SK-N-SH treated with all-trans-retinoic acid at 6 μM for 48 hours (cell line): Measurements from ENCODE around the gene CDC14A.
"Not testable (repeated sequence)": the region's sequence is repeated elsewhere in the genome, so short reads cannot be mapped to it uniquely, and the experiment has no call there.

Source experiments
- ATAC-seq: fragments of 200-7000 bp; cut with Tn5 transposase; 3 replicates; pipeline ENCODE4 v1.9.1; 2020; ENCODE audit warnings: mild to moderate bottlenecking, moderate library complexity
- ARNTL ChIP-seq: fragments of 450-650 bp; formaldehyde crosslinking; IDR thresholded peaks from 2 replicates; pipeline ENCODE4 v1.5.0; 2020; ENCODE audit warnings: low read depth, mild to moderate bottlenecking, moderate library complexity, borderline replicate concordance
- CSDC2 ChIP-seq: fragments of 250-450 bp; sonication (Bioruptor Pico); IDR thresholded peaks from 2 replicates; pipeline ENCODE4 v1.5.0; 2020; ENCODE audit warnings: mild to moderate bottlenecking, moderate library complexity
- ESRRG ChIP-seq: fragments of 250-450 bp; sonication (Bioruptor Pico); IDR thresholded peaks from 2 replicates; pipeline ENCODE4 v1.6.1; 2021; ENCODE audit warnings: mild to moderate bottlenecking
- GLIS3 ChIP-seq: fragments of 250-450 bp; sonication (Bioruptor Pico); IDR thresholded peaks from 2 replicates; pipeline ENCODE4 v1.5.0; 2020; ENCODE audit warnings: mild to moderate bottlenecking, moderate library complexity
- ISL1 ChIP-seq: fragments of 250-450 bp; sonication (Bioruptor Pico); IDR thresholded peaks from 2 replicates; pipeline ENCODE4 v2.1.2; 2022; ENCODE audit warnings: mild to moderate bottlenecking, moderate library complexity
- RARB ChIP-seq: fragments of 250-450 bp; sonication (Bioruptor Pico); IDR thresholded peaks from 2 replicates; pipeline ENCODE4 v1.8.0; 2021; ENCODE audit warnings: mild to moderate bottlenecking, moderate library complexity
- SNAI2 ChIP-seq: fragments of 250-450 bp; sonication (Bioruptor Pico); IDR thresholded peaks from 2 replicates; pipeline ENCODE4 v1.5.0; 2020; ENCODE audit warnings: mild to moderate bottlenecking, moderate library complexity
- TCF4 ChIP-seq: fragments of 250-450 bp; sonication (Bioruptor Pico); IDR thresholded peaks from 2 replicates; pipeline ENCODE4 v1.8.0; 2021; ENCODE audit warnings: mild to moderate bottlenecking, moderate library complexity, borderline replicate concordance
- TOX ChIP-seq: fragments of 250-450 bp; sonication (Bioruptor Pico); IDR thresholded peaks from 2 replicates; pipeline ENCODE4 v1.8.0; 2021; ENCODE audit warnings: mild to moderate bottlenecking, moderate library complexity, borderline replicate concordance
- ZC3H10 ChIP-seq: fragments of 250-450 bp; sonication (Bioruptor Pico); IDR thresholded peaks from 2 replicates; pipeline ENCODE4 v1.5.1; 2021; ENCODE audit warnings: mild to moderate bottlenecking, moderate library complexity
- ZFP3 ChIP-seq: fragments of 250-450 bp; sonication (Bioruptor Pico); IDR thresholded peaks from 2 replicates; pipeline ENCODE4 v1.5.0; 2020; ENCODE audit warnings: mild to moderate bottlenecking, moderate library complexity
- ZNF565 ChIP-seq: fragments of 450-650 bp; formaldehyde crosslinking; conservative IDR thresholded peaks from 2 replicates; pipeline ENCODE4 v1.5.0; 2020; ENCODE audit warnings: low read depth, mild to moderate bottlenecking, moderate library complexity
- ZNF70 ChIP-seq: fragments of 450-650 bp; formaldehyde crosslinking; IDR thresholded peaks from 2 replicates; pipeline ENCODE4 v1.5.0; 2020; ENCODE audit warnings: mild to moderate bottlenecking, moderate library complexity
- ZNF8 ChIP-seq: fragments of 450-650 bp; formaldehyde crosslinking; IDR thresholded peaks from 2 replicates; pipeline ENCODE4 v1.5.0; 2020; ENCODE audit warnings: mild to moderate bottlenecking, moderate library complexity
- TF ChIP-seq, protein P1 (sequence below): fragments of 250-450 bp; sonication (Bioruptor Pico); IDR thresholded peaks from 2 replicates; pipeline ENCODE4 v1.8.0; 2021; ENCODE audit warnings: low read depth, mild to moderate bottlenecking, moderate library complexity, borderline replicate concordance
- TF ChIP-seq, protein P2 (sequence below): fragments of 250-450 bp; sonication (Bioruptor Pico); IDR thresholded peaks from 2 replicates; pipeline ENCODE4 v1.5.1; 2021; ENCODE audit warnings: mild to moderate bottlenecking, moderate library complexity
- TF ChIP-seq, protein P3 (sequence below): fragments of 250-450 bp; sonication (Bioruptor Pico); IDR thresholded peaks from 2 replicates; pipeline ENCODE4 v1.8.0; 2020; ENCODE audit warnings: mild to moderate bottlenecking, moderate library complexity, borderline replicate concordance
- TF ChIP-seq, protein P4 (sequence below): fragments of 250-450 bp; sonication (Bioruptor Pico); IDR thresholded peaks from 2 replicates; pipeline ENCODE4 v1.5.0; 2020; ENCODE audit warnings: mild to moderate bottlenecking, moderate library complexity
- TF ChIP-seq, protein P5 (sequence below): fragments of 250-450 bp; sonication (Bioruptor Pico); IDR thresholded peaks from 2 replicates; pipeline ENCODE4 v1.5.1; 2020; ENCODE audit warnings: low read depth, mild to moderate bottlenecking, moderate library complexity

CDC14A gene

DNA sequence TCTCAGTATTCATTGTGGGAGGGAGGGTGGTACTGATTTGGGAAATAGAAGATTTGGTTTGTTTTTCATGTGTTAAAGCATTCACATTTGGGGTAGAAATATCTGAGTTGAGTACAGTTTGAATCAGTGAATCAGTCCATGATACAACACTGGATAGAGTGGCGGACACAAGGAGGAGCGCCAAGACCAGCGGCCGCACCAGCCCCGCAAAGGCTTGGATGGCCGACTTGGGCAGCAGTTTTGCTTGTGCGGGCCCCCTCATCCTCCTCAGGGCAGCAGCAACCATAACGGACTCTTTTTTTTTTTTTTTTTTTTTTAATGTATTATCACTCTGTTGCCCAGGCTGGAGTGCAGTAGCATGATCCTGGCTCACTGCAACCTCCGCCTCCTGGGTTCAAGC lies 20.0 kb upstream of the CDC14A start (continued):
- no peak for TF ChIP-seq ZNF565 (CRISPR knock-in tag)

DNA sequence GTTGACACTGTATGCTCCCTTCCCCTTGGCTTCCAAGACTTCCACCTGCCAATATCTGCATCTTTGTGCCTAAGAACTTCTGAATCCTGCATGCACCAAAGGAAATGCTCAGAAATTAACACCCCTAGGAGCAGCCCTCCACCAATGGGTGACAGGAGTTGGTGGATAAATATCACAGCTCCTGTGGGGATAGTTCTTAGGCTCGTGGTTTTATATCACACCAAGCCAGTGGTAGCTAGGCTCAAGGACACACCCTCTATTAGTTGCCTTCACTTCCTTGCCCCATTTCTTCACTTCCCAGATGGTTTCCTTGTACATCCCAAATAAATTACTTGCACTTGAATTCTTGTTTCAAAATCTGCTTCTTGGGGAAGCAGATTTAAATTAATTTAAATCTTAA lies 16.9 kb upstream of the CDC14A start:
- ATAC-seq = no peak
- TF ChIP-seq, protein P1, sequence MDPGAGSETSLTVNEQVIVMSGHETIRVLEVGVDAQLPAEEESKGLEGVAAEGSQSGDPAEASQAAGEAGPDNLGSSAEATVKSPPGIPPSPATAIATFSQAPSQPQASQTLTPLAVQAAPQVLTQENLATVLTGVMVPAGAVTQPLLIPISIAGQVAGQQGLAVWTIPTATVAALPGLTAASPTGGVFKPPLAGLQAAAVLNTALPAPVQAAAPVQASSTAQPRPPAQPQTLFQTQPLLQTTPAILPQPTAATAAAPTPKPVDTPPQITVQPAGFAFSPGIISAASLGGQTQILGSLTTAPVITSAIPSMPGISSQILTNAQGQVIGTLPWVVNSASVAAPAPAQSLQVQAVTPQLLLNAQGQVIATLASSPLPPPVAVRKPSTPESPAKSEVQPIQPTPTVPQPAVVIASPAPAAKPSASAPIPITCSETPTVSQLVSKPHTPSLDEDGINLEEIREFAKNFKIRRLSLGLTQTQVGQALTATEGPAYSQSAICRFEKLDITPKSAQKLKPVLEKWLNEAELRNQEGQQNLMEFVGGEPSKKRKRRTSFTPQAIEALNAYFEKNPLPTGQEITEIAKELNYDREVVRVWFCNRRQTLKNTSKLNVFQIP (CRISPR knock-in tag) = no peak

DNA sequence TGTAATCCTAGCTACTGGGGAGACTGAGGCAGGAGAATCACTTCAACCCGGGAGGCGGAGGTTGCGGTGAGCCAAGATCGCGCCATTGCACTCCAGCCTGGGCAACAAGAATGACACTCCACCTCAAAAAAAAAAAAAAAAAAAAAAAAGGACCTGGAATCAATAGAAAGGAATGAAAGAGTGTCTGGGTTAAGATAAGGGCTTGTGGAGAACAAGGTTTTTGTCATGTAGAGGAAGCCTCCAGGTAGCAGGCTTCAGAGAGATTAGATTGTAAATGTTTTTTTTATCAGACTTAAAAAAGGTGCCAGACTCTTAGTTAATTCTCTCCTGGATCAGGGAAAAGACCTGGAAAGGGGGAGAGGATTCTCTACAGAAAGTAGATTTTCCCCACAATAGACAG lies 14.4 kb upstream of the CDC14A start:
- not testable (repeated sequence) for ATAC-seq

DNA sequence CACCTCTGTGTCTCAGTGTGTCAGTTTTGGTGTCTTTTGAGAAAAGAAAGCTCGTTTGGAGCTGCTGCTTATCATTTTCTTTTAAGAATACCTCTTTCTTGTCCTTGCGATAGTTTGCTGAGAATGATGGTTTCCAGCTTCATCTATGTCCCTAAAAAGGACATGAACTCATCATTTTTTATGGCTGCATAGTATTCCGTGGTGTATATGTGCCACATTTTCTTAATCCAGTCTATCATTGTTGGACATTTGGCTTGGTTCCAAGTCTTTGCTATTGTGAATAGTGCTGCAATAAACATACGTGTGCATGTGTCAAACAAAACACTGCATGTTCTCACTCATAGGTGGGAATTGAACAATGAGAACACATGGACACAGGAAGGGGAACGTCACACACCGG lies 12.6 kb upstream of the CDC14A start:
- ATAC-seq = not testable (repeated sequence)

DNA sequence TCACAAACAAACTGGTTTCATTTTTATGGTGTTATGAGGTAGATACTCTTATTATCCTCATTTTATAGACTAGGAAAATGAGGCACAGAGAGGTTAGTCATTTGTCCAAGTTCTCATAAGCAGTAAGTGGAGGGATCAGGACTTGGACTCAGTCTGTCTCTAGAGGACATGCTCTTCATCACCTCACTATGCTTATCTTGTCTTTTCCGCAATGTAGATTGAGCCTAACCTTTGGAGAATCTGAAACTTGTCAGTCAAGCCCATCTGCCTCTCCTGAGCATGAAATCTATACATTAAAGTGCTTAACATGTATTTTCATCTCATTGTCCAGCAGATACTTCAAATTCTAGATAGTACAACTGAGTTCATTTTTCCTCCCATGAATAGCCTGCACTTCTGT lies 11.8 kb upstream of the CDC14A start:
- no peak for ATAC-seq
- TF ChIP-seq ZFP3 (no peak), ARNTL (CRISPR knock-in tag) (no peak), SNAI2 (CRISPR knock-in tag) (no peak), TOX (CRISPR knock-in tag) (no peak), RARB (CRISPR knock-in tag) (no peak), ZNF8 (CRISPR knock-in tag) (no peak), ZNF565 (CRISPR knock-in tag) (no peak), CSDC2 (no peak), ISL1 (CRISPR knock-in tag) (no peak), ESRRG (no peak), GLIS3 (CRISPR knock-in tag) (no peak), TCF4 (CRISPR knock-in tag) (no peak)
- TF ChIP-seq, protein P2, sequence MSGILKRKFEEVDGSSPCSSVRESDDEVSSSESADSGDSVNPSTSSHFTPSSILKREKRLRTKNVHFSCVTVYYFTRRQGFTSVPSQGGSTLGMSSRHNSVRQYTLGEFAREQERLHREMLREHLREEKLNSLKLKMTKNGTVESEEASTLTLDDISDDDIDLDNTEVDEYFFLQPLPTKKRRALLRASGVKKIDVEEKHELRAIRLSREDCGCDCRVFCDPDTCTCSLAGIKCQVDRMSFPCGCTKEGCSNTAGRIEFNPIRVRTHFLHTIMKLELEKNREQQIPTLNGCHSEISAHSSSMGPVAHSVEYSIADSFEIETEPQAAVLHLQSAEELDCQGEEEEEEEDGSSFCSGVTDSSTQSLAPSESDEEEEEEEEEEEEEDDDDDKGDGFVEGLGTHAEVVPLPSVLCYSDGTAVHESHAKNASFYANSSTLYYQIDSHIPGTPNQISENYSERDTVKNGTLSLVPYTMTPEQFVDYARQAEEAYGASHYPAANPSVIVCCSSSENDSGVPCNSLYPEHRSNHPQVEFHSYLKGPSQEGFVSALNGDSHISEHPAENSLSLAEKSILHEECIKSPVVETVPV (CRISPR knock-in tag) = no peak
- TF ChIP-seq, protein P1 (CRISPR knock-in tag) = no peak
- TF ChIP-seq, protein P3, sequence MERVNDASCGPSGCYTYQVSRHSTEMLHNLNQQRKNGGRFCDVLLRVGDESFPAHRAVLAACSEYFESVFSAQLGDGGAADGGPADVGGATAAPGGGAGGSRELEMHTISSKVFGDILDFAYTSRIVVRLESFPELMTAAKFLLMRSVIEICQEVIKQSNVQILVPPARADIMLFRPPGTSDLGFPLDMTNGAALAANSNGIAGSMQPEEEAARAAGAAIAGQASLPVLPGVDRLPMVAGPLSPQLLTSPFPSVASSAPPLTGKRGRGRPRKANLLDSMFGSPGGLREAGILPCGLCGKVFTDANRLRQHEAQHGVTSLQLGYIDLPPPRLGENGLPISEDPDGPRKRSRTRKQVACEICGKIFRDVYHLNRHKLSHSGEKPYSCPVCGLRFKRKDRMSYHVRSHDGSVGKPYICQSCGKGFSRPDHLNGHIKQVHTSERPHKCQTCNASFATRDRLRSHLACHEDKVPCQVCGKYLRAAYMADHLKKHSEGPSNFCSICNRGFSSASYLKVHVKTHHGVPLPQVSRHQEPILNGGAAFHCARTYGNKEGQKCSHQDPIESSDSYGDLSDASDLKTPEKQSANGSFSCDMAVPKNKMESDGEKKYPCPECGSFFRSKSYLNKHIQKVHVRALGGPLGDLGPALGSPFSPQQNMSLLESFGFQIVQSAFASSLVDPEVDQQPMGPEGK (CRISPR knock-in tag) = no peak
- TF ChIP-seq, protein P4, sequence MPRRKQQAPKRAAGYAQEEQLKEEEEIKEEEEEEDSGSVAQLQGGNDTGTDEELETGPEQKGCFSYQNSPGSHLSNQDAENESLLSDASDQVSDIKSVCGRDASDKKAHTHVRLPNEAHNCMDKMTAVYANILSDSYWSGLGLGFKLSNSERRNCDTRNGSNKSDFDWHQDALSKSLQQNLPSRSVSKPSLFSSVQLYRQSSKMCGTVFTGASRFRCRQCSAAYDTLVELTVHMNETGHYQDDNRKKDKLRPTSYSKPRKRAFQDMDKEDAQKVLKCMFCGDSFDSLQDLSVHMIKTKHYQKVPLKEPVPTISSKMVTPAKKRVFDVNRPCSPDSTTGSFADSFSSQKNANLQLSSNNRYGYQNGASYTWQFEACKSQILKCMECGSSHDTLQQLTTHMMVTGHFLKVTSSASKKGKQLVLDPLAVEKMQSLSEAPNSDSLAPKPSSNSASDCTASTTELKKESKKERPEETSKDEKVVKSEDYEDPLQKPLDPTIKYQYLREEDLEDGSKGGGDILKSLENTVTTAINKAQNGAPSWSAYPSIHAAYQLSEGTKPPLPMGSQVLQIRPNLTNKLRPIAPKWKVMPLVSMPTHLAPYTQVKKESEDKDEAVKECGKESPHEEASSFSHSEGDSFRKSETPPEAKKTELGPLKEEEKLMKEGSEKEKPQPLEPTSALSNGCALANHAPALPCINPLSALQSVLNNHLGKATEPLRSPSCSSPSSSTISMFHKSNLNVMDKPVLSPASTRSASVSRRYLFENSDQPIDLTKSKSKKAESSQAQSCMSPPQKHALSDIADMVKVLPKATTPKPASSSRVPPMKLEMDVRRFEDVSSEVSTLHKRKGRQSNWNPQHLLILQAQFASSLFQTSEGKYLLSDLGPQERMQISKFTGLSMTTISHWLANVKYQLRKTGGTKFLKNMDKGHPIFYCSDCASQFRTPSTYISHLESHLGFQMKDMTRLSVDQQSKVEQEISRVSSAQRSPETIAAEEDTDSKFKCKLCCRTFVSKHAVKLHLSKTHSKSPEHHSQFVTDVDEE (CRISPR knock-in tag) = no peak

DNA sequence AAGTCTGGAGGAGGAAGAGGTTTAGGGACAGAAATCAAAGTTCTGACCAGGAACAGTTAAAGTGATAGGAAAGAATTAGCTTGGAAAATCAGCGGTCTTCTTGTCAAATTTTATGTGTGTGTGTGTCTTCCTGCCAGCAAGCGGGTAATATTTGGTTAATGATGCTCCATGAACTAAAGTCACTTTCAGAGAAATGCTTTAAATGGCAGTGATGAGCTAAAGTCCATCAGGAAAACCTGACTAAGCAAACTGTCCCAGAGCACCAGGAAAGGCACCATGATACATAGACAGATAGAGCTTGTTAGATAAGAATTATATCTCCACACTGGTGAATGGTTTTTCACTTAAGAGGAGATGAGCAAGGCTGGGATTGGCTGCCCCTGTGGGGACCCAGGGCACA lies 10.0 kb upstream of the CDC14A start:
- ATAC-seq = no peak
- TF ChIP-seq ZC3H10 (CRISPR knock-in tag) = no peak
- no peak for TF ChIP-seq TOX (CRISPR knock-in tag)
- TF ChIP-seq ESRRG = no peak
- TF ChIP-seq, protein P2 (CRISPR knock-in tag) = no peak
- TF ChIP-seq ZFP3 = no peak
- TF ChIP-seq RARB (CRISPR knock-in tag) = no peak
- TF ChIP-seq ZNF70 (CRISPR knock-in tag) = no peak
- TF ChIP-seq, protein P5, sequence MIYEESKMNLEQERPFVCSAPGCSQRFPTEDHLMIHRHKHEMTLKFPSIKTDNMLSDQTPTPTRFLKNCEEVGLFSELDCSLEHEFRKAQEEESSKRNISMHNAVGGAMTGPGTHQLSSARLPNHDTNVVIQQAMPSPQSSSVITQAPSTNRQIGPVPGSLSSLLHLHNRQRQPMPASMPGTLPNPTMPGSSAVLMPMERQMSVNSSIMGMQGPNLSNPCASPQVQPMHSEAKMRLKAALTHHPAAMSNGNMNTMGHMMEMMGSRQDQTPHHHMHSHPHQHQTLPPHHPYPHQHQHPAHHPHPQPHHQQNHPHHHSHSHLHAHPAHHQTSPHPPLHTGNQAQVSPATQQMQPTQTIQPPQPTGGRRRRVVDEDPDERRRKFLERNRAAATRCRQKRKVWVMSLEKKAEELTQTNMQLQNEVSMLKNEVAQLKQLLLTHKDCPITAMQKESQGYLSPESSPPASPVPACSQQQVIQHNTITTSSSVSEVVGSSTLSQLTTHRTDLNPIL = no peak
